B cell (primary cell): ENCODE data around the gene ARHGAP26. TPM values are rescaled to one million over a fixed set of nuclear protein-coding genes. Genes with fewer than 3 reads are reported as not detected.

Experiments used
- ATAC-seq: fragments of 200-7000 bp; cut with Tn5 transposase; one replicate; pipeline ENCODE4 v1.10.0; 2021; ENCODE audit warnings: low read depth, mild to moderate bottlenecking, moderate number of reproducible peaks, moderate library complexity
- CTCF ChIA-PET: fragments of 350-600 bp; sonication (Branson Sonifier 250); formaldehyde crosslinking; loops from one replicate; lab custom pipeline; 2021; ENCODE audit warnings: antibody characterized with exemption, inconsistent platforms; lab: Charles Lee
- POLR2A ChIA-PET: fragments of 350-600 bp; sonication (Branson Sonifier 250); formaldehyde crosslinking; loops from one replicate; lab custom pipeline; 2021; ENCODE audit warnings: antibody characterized with exemption; lab: Charles Lee
- DNase-seq: peaks from one replicate; pipeline ENCODE4 v3.0.0; 2013
- H2AFZ ChIP-seq: 2 replicates; pipeline ENCODE4 v1.6.1; 2012; ENCODE audit warnings: mild to moderate bottlenecking, low read depth, low read length; ENCODE audit not compliant: insufficient read depth, poor library complexity, severe bottlenecking
- H3K27ac ChIP-seq, 2 donors: 1 replicate in 1 of 2; 2 replicates in 1 of 2; pipeline ENCODE4 v1.5.1; 2012 to 2013; ENCODE audit warnings: low read length in 2 of 2, mild to moderate bottlenecking in 2 of 2, moderate library complexity in 1 of 2
- H3K27me3 ChIP-seq, 4 experiments: fragments of 200-600 bp in 1 of 4; sonication (generic) in 1 of 4; replicated peaks in 1 of 4; 1 replicate in 2 of 4; 2 replicates in 2 of 4; pipeline versions ENCODE4 v1.6.1 to v1.7.0; 2013 to 2016; ENCODE audit warnings: low read length in 3 of 4, mild to moderate bottlenecking in 2 of 4, mixed read lengths in 1 of 4, moderate library complexity in 1 of 4; ENCODE audit not compliant: insufficient read depth in 4 of 4, control insufficient read depth in 3 of 4; ENCODE audit errors: control extremely low read depth in 1 of 4
- H3K36me3 ChIP-seq, 2 experiments: replicated peaks in 1 of 2; 1 replicate in 1 of 2; 2 replicates in 1 of 2; pipeline versions ENCODE4 v1.6.1 to v1.7.1; 2013; ENCODE audit warnings: low read length in 1 of 2; ENCODE audit not compliant: insufficient read depth in 2 of 2, control insufficient read depth in 1 of 2; ENCODE audit errors: control extremely low read depth in 1 of 2, extremely low read depth in 1 of 2
- H3K4me1 ChIP-seq, 2 donors: fragments of 200-600 bp in 1 of 2; sonication (generic) in 1 of 2; 1 replicate in 1 of 2; 2 replicates in 1 of 2; pipeline versions ENCODE4 v1.5.1 to v1.6.1; 2013 to 2017; ENCODE audit warnings: low read length in 2 of 2; ENCODE audit not compliant: control insufficient read depth in 2 of 2, insufficient read depth in 2 of 2
- H3K4me2 ChIP-seq: replicated peaks from 2 replicates; pipeline ENCODE3; 2012; ENCODE audit warnings: mild to moderate bottlenecking, low read depth, low read length; ENCODE audit not compliant: poor library complexity, severe bottlenecking
- H3K4me3 ChIP-seq, 5 experiments: fragments of 200-600 bp in 1 of 5; sonication (generic) in 1 of 5; 1 replicate in 3 of 5; 2 replicates in 2 of 5; pipeline versions ENCODE4 v1.5.1 to v1.7.0; 2011 to 2016; ENCODE audit warnings: low read length in 4 of 5, mild to moderate bottlenecking in 4 of 5, low read depth in 2 of 5, control low read depth in 1 of 5, moderate library complexity in 1 of 5; ENCODE audit not compliant: insufficient read depth in 1 of 5; ENCODE audit errors: control extremely low read depth in 1 of 5, extremely low read depth in 1 of 5
- H3K79me2 ChIP-seq: fragments of 200-600 bp; sonication (generic); one replicate; pipeline ENCODE4 v1.6.0; 2016; ENCODE audit warnings: low read length; ENCODE audit not compliant: control insufficient read depth, insufficient read depth
- H3K9ac ChIP-seq: fragments of 200-600 bp; sonication (generic); 2 replicates; pipeline ENCODE4 v1.6.1; 2017; ENCODE audit warnings: mild to moderate bottlenecking, low read length, moderate library complexity
- H3K9me3 ChIP-seq, 3 donors: one replicate each; pipeline versions ENCODE4 v1.6.1 to v1.7.1; 2013; ENCODE audit warnings: low read length in 2 of 3; ENCODE audit not compliant: control insufficient read depth in 2 of 3, insufficient read depth in 1 of 3; ENCODE audit errors: control extremely low read depth in 1 of 3
- H4K20me1 ChIP-seq: 2 replicates; pipeline ENCODE4 v1.6.0; 2012; ENCODE audit warnings: mild to moderate bottlenecking, low read length; ENCODE audit not compliant: insufficient read depth, control insufficient read depth, poor library complexity, severe bottlenecking
- H3K27ac Mint-ChIP-seq: one replicate; pipeline ENCODE4 v1.8.0; 2021; ENCODE audit warnings: mixed read lengths
- H3K27me3 Mint-ChIP-seq: one replicate; pipeline ENCODE4 v1.8.0; 2021; ENCODE audit warnings: mixed read lengths
- H3K4me1 Mint-ChIP-seq: one replicate; pipeline ENCODE4 v1.8.0; 2021; ENCODE audit warnings: mixed read lengths
- H3K4me3 Mint-ChIP-seq: one replicate; pipeline ENCODE4 v1.8.0; 2021; ENCODE audit warnings: mixed read lengths
- H3K9me3 Mint-ChIP-seq: one replicate; pipeline ENCODE4 v1.8.0; 2022; ENCODE audit warnings: mixed read lengths; ENCODE audit not compliant: insufficient read depth
- EZH2 ChIP-seq: IDR thresholded peaks from 2 replicates; pipeline ENCODE4 v1.6.1; 2012; ENCODE audit warnings: borderline replicate concordance, low read depth, mild to moderate bottlenecking, moderate library complexity, low read length; ENCODE audit not compliant: insufficient read depth, poor library complexity, severe bottlenecking
- WGBS: methylation state at CpG from one replicate; pipeline ENCODE4 v1.1.5; 2013; ENCODE audit warnings: missing lambda C conversion rate; ENCODE audit not compliant: insufficient coverage; 5-methylcytosine and 5-hydroxymethylcytosine counted together
- intact Hi-C: fragments of 100-400 bp; cut with micrococcal nuclease; formaldehyde crosslinking; loops from one replicate; pipeline ENCODE4 v1.10.0; 2022
- polyA plus RNA-seq: library from polyadenylated mRNA; depleted of rRNA; stranded (reverse); fragments of >200 nt; gene quantifications from 2 replicates; pipeline ENCODE4 v1.2.3, GENCODE V29; 2012
- total RNA-seq, 2 donors: library from RNA; stranded (reverse); fragments of 120-200 nt in 1 of 2; gene quantifications; 1 replicate in 1 of 2; 2 replicates in 1 of 2; pipeline versions ENCODE4 v1.2.3 to v1.2.4, GENCODE V29; 2013 to 2022
- TF ChIP-seq, protein P1 (sequence below): fragments of 200-600 bp; IDR thresholded peaks from one replicate; pipeline ENCODE4 v1.8.0; 2022; ENCODE audit warnings: antibody characterized with exemption, mild to moderate bottlenecking

ARHGAP26 gene
- total and polyA plus RNA-seq, 2 donors (not counting 1 experiment from before 2014, with no cell fraction given) = 1.8 to 22.5 TPM

DNA sequence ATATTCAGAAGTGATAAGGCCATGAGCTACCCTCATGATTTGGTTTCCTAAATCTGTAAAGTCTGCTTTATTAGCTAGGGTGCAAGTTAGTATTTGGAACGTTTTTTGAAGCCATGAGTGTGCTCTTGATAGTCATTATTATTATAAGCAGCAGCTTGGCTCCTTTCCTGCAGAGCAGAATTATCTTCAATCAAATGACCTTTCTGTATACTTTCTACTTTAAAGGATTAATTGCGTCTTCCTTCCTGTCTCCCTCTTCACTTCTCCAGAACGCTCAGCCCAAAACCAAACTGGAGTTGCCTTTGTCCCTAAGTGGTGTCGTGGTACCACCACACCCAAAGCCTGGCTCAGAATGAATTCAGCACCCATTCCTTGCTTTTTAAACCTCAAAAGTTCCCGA lies 211.3 kb downstream of the ARHGAP26 start:
- Histone ChIP-seq H4K20me1 (no peaks in the 10 kb centered on the region), H3K27me3 (no peaks in the 10 kb centered on the region), H3K4me3 (no peak overlapping the region), H3K9me3 (no peaks in the 10 kb centered on the region), H3K79me2 (no peaks in the 10 kb centered on the region), H2AFZ (no peak overlapping the region), H3K27ac (no peak overlapping the region), H3K4me2 (no peak overlapping the region), H3K4me1 (peaks cover 6 to 7% of the 10 kb centered on the region in 2 donors), H3K9ac (no peak overlapping the region), H3K36me3 (no peaks in the 10 kb centered on the region)
- Mint-ChIP-seq H3K4me1 (peaks cover 13% of the 10 kb centered on the region), H3K4me3 (no peak overlapping the region), H3K27me3 (no peaks in the 10 kb centered on the region), H3K27ac (no peak overlapping the region), H3K9me3 (no peaks in the 10 kb centered on the region)
- 60% methylated on average over 3 of the region's 5 CpGs for WGBS
- no peak for ATAC-seq
- CTCF ChIA-PET = interaction anchor here (0.8 kb wide), 1 partner anchor 11 kb away, joined by 4 read pairs; no protein-coding TSS in a partner anchor
- no peak for DNase-seq
- intact Hi-C loops = no loop called here
- POLR2A ChIA-PET = no interaction called here
- TF ChIP-seq, protein P1, sequence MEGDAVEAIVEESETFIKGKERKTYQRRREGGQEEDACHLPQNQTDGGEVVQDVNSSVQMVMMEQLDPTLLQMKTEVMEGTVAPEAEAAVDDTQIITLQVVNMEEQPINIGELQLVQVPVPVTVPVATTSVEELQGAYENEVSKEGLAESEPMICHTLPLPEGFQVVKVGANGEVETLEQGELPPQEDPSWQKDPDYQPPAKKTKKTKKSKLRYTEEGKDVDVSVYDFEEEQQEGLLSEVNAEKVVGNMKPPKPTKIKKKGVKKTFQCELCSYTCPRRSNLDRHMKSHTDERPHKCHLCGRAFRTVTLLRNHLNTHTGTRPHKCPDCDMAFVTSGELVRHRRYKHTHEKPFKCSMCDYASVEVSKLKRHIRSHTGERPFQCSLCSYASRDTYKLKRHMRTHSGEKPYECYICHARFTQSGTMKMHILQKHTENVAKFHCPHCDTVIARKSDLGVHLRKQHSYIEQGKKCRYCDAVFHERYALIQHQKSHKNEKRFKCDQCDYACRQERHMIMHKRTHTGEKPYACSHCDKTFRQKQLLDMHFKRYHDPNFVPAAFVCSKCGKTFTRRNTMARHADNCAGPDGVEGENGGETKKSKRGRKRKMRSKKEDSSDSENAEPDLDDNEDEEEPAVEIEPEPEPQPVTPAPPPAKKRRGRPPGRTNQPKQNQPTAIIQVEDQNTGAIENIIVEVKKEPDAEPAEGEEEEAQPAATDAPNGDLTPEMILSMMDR = no peak
- TF ChIP-seq EZH2 = no peak

DNA sequence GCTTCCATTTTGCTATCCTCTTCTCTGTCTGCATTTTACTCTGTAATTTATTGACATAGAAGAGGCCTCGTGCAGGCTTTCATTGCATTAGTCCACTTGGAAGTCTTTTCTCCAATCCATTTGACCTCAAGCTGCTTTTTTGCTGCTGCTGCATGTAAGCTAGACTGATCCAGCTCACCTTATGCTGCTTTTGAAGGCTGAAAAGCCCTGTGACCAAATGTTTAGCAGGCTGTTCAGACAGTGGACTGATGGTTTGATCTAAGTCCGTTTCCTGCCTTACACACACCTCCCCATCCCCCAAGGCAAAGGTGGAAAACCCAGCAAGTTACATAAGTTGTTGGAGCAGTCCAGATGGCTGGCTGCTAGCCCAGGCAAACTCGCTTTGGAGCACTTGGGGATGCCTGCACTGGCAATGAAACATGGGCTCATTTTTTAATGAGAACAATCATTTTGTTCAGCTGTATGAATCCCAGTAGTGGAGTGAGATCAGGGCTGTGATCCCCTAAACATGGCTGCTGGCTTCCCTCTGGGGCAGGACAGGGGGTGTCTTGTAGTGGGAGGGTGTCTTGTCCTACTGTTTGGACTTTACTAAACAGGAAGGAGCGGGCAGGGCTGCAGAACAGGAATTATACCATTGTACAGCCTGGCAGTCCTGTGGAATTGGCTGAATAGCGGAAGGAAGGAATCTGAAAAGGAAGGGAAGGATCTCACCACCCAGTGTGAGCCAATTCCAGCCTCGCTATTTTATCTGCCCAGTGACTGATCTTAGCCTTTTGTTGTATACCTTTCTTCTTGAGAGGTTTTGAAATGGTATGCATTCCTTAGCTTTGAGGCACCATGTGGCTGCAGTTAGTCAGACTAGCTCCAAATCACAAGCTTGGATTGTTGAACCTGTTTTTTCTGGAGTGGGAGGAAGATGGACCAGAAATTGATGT lies 212.0 kb downstream of the ARHGAP26 start:
- Histone ChIP-seq H3K27me3 (no peaks in the 10 kb centered on the region), H4K20me1 (no peaks in the 10 kb centered on the region), H2AFZ (no peak overlapping the region), H3K9ac (no peak overlapping the region), H3K4me3 (no peak overlapping the region), H3K79me2 (no peaks in the 10 kb centered on the region), H3K4me2 (no peak overlapping the region), H3K27ac (no peak overlapping the region), H3K4me1 (peaks cover 6 to 7% of the 10 kb centered on the region in 2 donors), H3K9me3 (no peaks in the 10 kb centered on the region), H3K36me3 (no peaks in the 10 kb centered on the region)
- DNase-seq (no peak), ATAC-seq (no peak)
- TF ChIP-seq, protein P1 = no peak
- no peak for TF ChIP-seq EZH2
- CTCF ChIA-PET = interaction anchor here (0.6 to 0.8 kb wide), 3 partner anchors 10 to 234 kb away, joined by 3 to 4 read pairs (median 3); no protein-coding TSS in a partner anchor
- no peaks in the 10 kb centered on the region for H3K27me3 Mint-ChIP-seq
- H3K4me1 Mint-ChIP-seq = peaks cover 13% of the 10 kb centered on the region
- POLR2A ChIA-PET = no interaction called here
- no peak overlapping the region for H3K27ac Mint-ChIP-seq
- no peaks in the 10 kb centered on the region for H3K9me3 Mint-ChIP-seq
- no peak overlapping the region for H3K4me3 Mint-ChIP-seq
- intact Hi-C loops = no loop called here
- 71% methylated on average over 4 of the region's 6 CpGs for WGBS
